Brain microvascular endothelial cell (primary cell): ENCODE results near the gene SERGEF.

ENCODE experiments used
- DNase-seq: peaks from one replicate; pipeline ENCODE4 v3.0.0-alpha.2; 2020
- H3K27ac ChIP-seq: fragments of 250-450 bp; sonication (Bioruptor Pico); 2 replicates; pipeline ENCODE4 v1.5.1; 2020; ENCODE audit warnings: mild to moderate bottlenecking, moderate library complexity
- H3K27me3 ChIP-seq: fragments of 250-450 bp; sonication (Bioruptor Pico); replicated peaks from 2 replicates; pipeline ENCODE4 v1.5.1; 2020; ENCODE audit warnings: mild to moderate bottlenecking
- H3K36me3 ChIP-seq: fragments of 250-450 bp; sonication (Bioruptor Pico); replicated peaks from 2 replicates; pipeline ENCODE4 v1.5.1; 2020; ENCODE audit warnings: mild to moderate bottlenecking
- H3K4me3 ChIP-seq: 2 replicates; pipeline ENCODE4 v1.5.1; 2011; ENCODE audit warnings: low read depth, mild to moderate bottlenecking, control low read depth, low read length, moderate library complexity
- in situ Hi-C: cut with HindIII; loops from 2 replicates; pipeline ENCODE4 v1.10.0; 2017; ENCODE audit warnings: low sequenced_read_pairs, low pct_ligation_motif_present
- TF ChIP-seq, protein P1 (sequence below): IDR thresholded peaks from 2 replicates; pipeline ENCODE4 v1.5.1; 2011; ENCODE audit warnings: low read depth, mild to moderate bottlenecking, moderate library complexity, low read length, control low read depth, inconsistent platforms; ENCODE audit errors: missing control alignments

Gene SERGEF

GRCh38 chr11:17976651-17977050, 36.2 kb downstream of the SERGEF start:
- no peaks in the 10 kb centered on the region for H3K27me3 ChIP-seq
- no peaks in the 10 kb centered on the region for H3K36me3 ChIP-seq
- H3K27ac ChIP-seq, result no peak overlapping the region
- no peak overlapping the region for H3K4me3 ChIP-seq
- TF ChIP-seq, protein P1, sequence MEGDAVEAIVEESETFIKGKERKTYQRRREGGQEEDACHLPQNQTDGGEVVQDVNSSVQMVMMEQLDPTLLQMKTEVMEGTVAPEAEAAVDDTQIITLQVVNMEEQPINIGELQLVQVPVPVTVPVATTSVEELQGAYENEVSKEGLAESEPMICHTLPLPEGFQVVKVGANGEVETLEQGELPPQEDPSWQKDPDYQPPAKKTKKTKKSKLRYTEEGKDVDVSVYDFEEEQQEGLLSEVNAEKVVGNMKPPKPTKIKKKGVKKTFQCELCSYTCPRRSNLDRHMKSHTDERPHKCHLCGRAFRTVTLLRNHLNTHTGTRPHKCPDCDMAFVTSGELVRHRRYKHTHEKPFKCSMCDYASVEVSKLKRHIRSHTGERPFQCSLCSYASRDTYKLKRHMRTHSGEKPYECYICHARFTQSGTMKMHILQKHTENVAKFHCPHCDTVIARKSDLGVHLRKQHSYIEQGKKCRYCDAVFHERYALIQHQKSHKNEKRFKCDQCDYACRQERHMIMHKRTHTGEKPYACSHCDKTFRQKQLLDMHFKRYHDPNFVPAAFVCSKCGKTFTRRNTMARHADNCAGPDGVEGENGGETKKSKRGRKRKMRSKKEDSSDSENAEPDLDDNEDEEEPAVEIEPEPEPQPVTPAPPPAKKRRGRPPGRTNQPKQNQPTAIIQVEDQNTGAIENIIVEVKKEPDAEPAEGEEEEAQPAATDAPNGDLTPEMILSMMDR, result no peak
- no peak for DNase-seq
- in situ Hi-C loops, result loop anchor here (25.0 kb wide), 1 partner anchor 239 kb away; the partner anchor contains the start of gene KCNC1

- in situ Hi-C loops, result no loop called here
- TF ChIP-seq, protein P1, result no peak
These were observed 38.6 kb downstream of the SERGEF start for GRCh38 chr11:17974246-17974645.

GRCh38 chr11:17972987-17973386, 39.9 kb downstream of the SERGEF start:
- DNase-seq, result peak; percentile 59

More at GRCh38 chr11:17974246-17974645, 38.6 kb downstream of the SERGEF start:
- no peak for DNase-seq
- no peak overlapping the region for H3K27ac ChIP-seq
- no peaks in the 10 kb centered on the region for H3K27me3 ChIP-seq
- H3K36me3 ChIP-seq, result no peaks in the 10 kb centered on the region
- no peak overlapping the region for H3K4me3 ChIP-seq

DNA sequence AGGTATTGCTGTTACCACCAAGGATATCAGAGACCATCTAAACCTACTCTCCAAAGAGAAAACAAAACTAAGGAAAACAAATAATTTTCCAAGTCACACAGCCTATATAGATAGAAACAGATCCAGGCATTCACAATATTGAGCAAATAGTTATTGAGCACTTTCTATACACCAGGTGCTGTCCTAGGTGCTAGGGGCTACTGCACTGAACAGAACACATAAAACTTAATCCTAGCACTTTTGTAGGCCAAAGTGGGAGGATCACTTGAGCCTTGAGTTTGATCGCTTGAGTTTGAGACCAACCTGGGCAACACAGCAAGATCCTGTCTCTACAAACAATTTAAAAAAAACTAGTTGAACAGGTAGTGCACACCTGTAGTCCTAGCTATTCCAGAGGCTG, 44.6 kb downstream of the SERGEF start:
- TF ChIP-seq, protein P1, result no peak
- Histone ChIP-seq H3K27ac (no peak overlapping the region), H3K27me3 (no peaks in the 10 kb centered on the region), H3K36me3 (no peaks in the 10 kb centered on the region), H3K4me3 (no peak overlapping the region)
- no peak for DNase-seq
- in situ Hi-C loops, result no loop called here

More at GRCh38 chr11:17972987-17973386, 39.9 kb downstream of the SERGEF start:
- Histone ChIP-seq H3K27ac (no peak overlapping the region), H3K4me3 (no peak overlapping the region), H3K27me3 (no peaks in the 10 kb centered on the region), H3K36me3 (no peaks in the 10 kb centered on the region)
- in situ Hi-C loops, result no loop called here
- TF ChIP-seq, protein P1, result peak; percentile 88

- Histone ChIP-seq H3K4me3 (no peak overlapping the region), H3K27me3 (no peaks in the 10 kb centered on the region), H3K36me3 (no peaks in the 10 kb centered on the region), H3K27ac (no peak overlapping the region)
- in situ Hi-C loops, result no loop called here
- TF ChIP-seq, protein P1, result no peak
- no peak for DNase-seq
These were observed 45.2 kb downstream of the SERGEF start for GRCh38 chr11:17967661-17968060.

GRCh38 chr11:17960091-17960490, 52.8 kb downstream of the SERGEF start:
- Histone ChIP-seq H3K27me3 (no peaks in the 10 kb centered on the region), H3K27ac (no peak overlapping the region), H3K4me3 (no peak overlapping the region), H3K36me3 (no peaks in the 10 kb centered on the region)
- in situ Hi-C loops, result no loop called here
- no peak for DNase-seq
- TF ChIP-seq, protein P1, result no peak
